Liver (tissue), 9 donors: ENCODE measurements around the gene FLOT1. TPM values are rescaled to one million over a fixed set of nuclear protein-coding genes. Genes with fewer than 3 reads are reported as not detected.

Source experiments
- DNase-seq: peaks from one replicate; pipeline ENCODE4 v3.0.0-alpha.2; 2017; ENCODE audit warnings: low spot score
- H3K27ac ChIP-seq, 2 donors: one replicate each; pipeline ENCODE4 v1.7.0; 2013; ENCODE audit warnings: inconsistent platforms in 2 of 2, low read length in 2 of 2, control low read depth in 1 of 2, low read depth in 1 of 2, mild to moderate bottlenecking in 1 of 2
- H3K27me3 ChIP-seq, 4 donors: one replicate each; pipeline versions ENCODE4 v1.6.1 to v1.7.0; 2013; ENCODE audit warnings: low read length in 3 of 4, inconsistent platforms in 1 of 4, mild to moderate bottlenecking in 1 of 4, moderate library complexity in 1 of 4; ENCODE audit not compliant: control insufficient read depth in 4 of 4, insufficient read depth in 4 of 4
- H3K36me3 ChIP-seq, 4 donors: one replicate each; pipeline versions ENCODE4 v1.6.1 to v1.7.0; 2013; ENCODE audit warnings: low read length in 3 of 4, mild to moderate bottlenecking in 3 of 4, low read depth in 1 of 4, moderate library complexity in 1 of 4; ENCODE audit not compliant: control insufficient read depth in 4 of 4, insufficient read depth in 3 of 4
- H3K4me1 ChIP-seq, 4 donors: one replicate each; pipeline versions ENCODE4 v1.6.1 to v1.7.0; 2013; ENCODE audit warnings: low read length in 3 of 4, mild to moderate bottlenecking in 3 of 4, moderate library complexity in 1 of 4; ENCODE audit not compliant: control insufficient read depth in 4 of 4, insufficient read depth in 4 of 4
- H3K4me3 ChIP-seq, 3 donors: one replicate each; pipeline versions ENCODE4 v1.6.1 to v1.7.0; 2013; ENCODE audit warnings: low read length in 3 of 3, control low read depth in 1 of 3, low read depth in 1 of 3, mild to moderate bottlenecking in 1 of 3
- H3K9ac ChIP-seq, 2 donors: one replicate each; pipeline ENCODE4 v1.7.0; 2013; ENCODE audit warnings: low read length in 2 of 2, mild to moderate bottlenecking in 2 of 2, moderate library complexity in 2 of 2, control low read depth in 1 of 2, low read depth in 1 of 2
- H3K9me3 ChIP-seq, 4 donors: one replicate each; pipeline versions ENCODE4 v1.6.1 to v1.7.0; 2013; ENCODE audit warnings: low read length in 3 of 4; ENCODE audit not compliant: control insufficient read depth in 4 of 4
- EGR1 ChIP-seq, 2 donors: IDR thresholded peaks; 2 replicates each; pipeline ENCODE4 v1.6.1; 2016 to 2018; ENCODE audit warnings: antibody characterized with exemption in 2 of 2, low read depth in 2 of 2
- FOXA1 ChIP-seq: IDR thresholded peaks from 2 replicates; pipeline ENCODE4 v1.6.1; 2016; ENCODE audit warnings: antibody characterized with exemption
- FOXA2 ChIP-seq: IDR thresholded peaks from 2 replicates; pipeline ENCODE4 v1.6.1; 2016; ENCODE audit warnings: antibody characterized with exemption
- GABPA ChIP-seq, 2 donors: IDR thresholded peaks in 1 of 2; conservative IDR thresholded peaks in 1 of 2; 2 replicates each; pipeline ENCODE4 v1.6.1; 2016; ENCODE audit warnings: antibody characterized with exemption in 2 of 2, mild to moderate bottlenecking in 1 of 2, moderate library complexity in 1 of 2
- HNF4A ChIP-seq, 2 donors: conservative IDR thresholded peaks; 2 replicates each; pipeline ENCODE4 v1.6.1; 2016; ENCODE audit warnings: antibody characterized with exemption in 2 of 2, mild to moderate bottlenecking in 2 of 2
- HNF4G ChIP-seq: IDR thresholded peaks from 2 replicates; pipeline ENCODE4 v1.6.1; 2016; ENCODE audit warnings: antibody characterized with exemption
- JUND ChIP-seq, 2 donors: IDR thresholded peaks; 2 replicates each; pipeline ENCODE4 v1.6.1; 2016; ENCODE audit warnings: antibody characterized with exemption in 2 of 2
- NR2F2 ChIP-seq: IDR thresholded peaks from 2 replicates; pipeline ENCODE4 v1.6.1; 2016; ENCODE audit warnings: antibody characterized with exemption
- RAD21 ChIP-seq, 2 donors: IDR thresholded peaks; 2 replicates each; pipeline ENCODE4 v1.6.1; 2016; ENCODE audit warnings: antibody characterized with exemption in 2 of 2, mild to moderate bottlenecking in 2 of 2
- RXRA ChIP-seq, 2 donors: IDR thresholded peaks; 2 replicates each; pipeline ENCODE4 v1.6.1; 2017 to 2018; ENCODE audit warnings: antibody characterized with exemption in 2 of 2, mild to moderate bottlenecking in 1 of 2
- SP1 ChIP-seq: IDR thresholded peaks from 2 replicates; pipeline ENCODE4 v1.6.1; 2018; ENCODE audit warnings: antibody characterized with exemption, mild to moderate bottlenecking
- TAF1 ChIP-seq: conservative IDR thresholded peaks from 2 replicates; pipeline ENCODE4 v1.6.1; 2016; ENCODE audit warnings: antibody characterized with exemption, mild to moderate bottlenecking
- YY1 ChIP-seq: IDR thresholded peaks from 2 replicates; pipeline ENCODE4 v1.6.1; 2016; ENCODE audit warnings: antibody characterized with exemption, mild to moderate bottlenecking
- WGBS: extraction: QIAGEN DNeasy Blood & Tissue Kit; methylation state at CpG from one replicate; pipeline ENCODE4 v1.1.7; 2013; 5-methylcytosine and 5-hydroxymethylcytosine counted together
- polyA plus RNA-seq, 2 donors: library from polyadenylated mRNA; stranded (reverse) in 1 of 2; unstranded in 1 of 2; fragments of 200-250 nt in 1 of 2; fragments of >200 nt in 1 of 2; fragmentation: Nextera tagmentation in 1 of 2; extraction: Ambion mirVana in 1 of 2; gene quantifications; one replicate each; pipeline versions ENCODE4 v1.2.1 to v1.2.3, GENCODE V29; 2013 to 2015
- total RNA-seq, 2 donors: library from RNA; depleted of rRNA; stranded (reverse); fragments of >200 nt; gene quantifications; one replicate each; pipeline ENCODE4 v1.2.3, GENCODE V29; 2014
- TF ChIP-seq, protein P1 (sequence below): IDR thresholded peaks from 2 replicates; pipeline ENCODE4 v1.6.1; 2016; ENCODE audit warnings: antibody characterized with exemption
- TF ChIP-seq, protein P2 (sequence below): IDR thresholded peaks from 2 replicates; pipeline ENCODE4 v1.6.1; 2016; ENCODE audit warnings: antibody characterized with exemption, mild to moderate bottlenecking
- TF ChIP-seq, protein P3 (sequence below): fragments of 150-350 bp; IDR thresholded peaks from 2 replicates; pipeline ENCODE4 v1.5.1; 2017; ENCODE audit warnings: improper control_type of control experiment, low read depth, low read length; ENCODE audit not compliant: missing input control
- TF ChIP-seq, protein P4 (sequence below): IDR thresholded peaks from 2 replicates; pipeline ENCODE4 v1.6.1; 2016; ENCODE audit warnings: antibody characterized with exemption
- TF ChIP-seq, protein P5 (sequence below): IDR thresholded peaks from 2 replicates; pipeline ENCODE4 v1.6.1; 2016; ENCODE audit warnings: antibody characterized with exemption
- donor health status: healthy.
- donor health status: healthy.
- donor health status: healthy.
- donor health status: healthy.
- donor health status: healthy.

The FLOT1 gene
- total and polyA plus RNA-seq, 4 donors: 38.6 to 99.8 (median 59.5) TPM

DNA sequence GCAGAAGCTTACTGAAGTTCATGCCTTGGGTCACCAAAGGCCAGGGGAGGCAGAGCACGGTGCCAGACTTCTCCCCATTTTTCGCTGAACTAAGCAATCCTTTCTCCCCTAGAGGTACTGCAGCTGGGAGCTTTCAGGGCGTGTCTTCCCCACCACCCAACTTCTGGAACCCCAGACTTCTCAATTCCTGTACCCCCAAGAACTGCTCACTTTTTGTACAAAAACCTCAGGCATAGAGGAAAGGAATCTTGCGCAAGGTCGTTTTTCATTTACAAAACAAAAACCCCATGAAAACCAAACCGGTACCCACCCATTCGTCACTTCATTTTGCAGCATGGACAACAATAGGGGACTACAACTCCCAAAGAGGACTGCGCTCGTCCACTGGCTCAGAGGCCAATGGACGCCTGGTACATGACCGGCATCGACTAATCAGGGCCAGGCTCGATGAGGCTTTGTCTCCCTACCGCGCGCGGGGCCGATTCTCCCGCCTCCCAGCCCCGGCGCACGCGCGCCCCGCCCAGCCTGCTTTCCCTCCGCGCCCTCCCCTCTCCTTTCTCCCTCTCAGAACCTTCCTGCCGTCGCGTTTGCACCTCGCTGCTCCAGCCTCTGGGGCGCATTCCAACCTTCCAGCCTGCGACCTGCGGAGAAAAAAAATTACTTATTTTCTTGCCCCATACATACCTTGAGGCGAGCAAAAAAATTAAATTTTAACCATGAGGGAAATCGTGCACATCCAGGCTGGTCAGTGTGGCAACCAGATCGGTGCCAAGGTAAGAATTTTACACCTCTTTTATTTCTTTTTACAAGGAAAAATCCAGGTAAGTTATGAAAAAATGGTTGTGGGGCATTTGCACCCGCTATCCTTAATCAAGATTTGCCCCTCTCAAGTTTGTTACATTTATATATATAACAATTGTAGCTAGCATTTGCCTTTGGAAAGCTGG lies 22.4 kb downstream of the FLOT1 start, which contains the start of gene TUBB:
TUBB (plus strand) TSS at position 562 of the 947 bp plus-strand sequence; CDS start at position 717, 155 bp downstream.
- TF ChIP-seq SP1 (peak; percentile 68), HNF4A (conservative IDR thresholded peaks at IDR 0.05) (peak in 1 of 2 donors; percentile 10), TAF1 (peak; percentile 98), RXRA (IDR thresholded peaks at IDR 0.05) (peak in 1 of 2 donors; percentile 41), YY1 (peak; percentile 96), EGR1 (IDR thresholded peaks at IDR 0.05; ENCODE audit: low read depth in 2 of 2) (no peak), NR2F2 (peak; percentile 31), JUND (IDR thresholded peaks at IDR 0.05) (no peak), FOXA2 (no peak), RAD21 (IDR thresholded peaks at IDR 0.05) (peak; percentile 4 to 40), FOXA1 (no peak), GABPA (IDR thresholded peaks at IDR 0.05 in 1 of 2, conservative IDR thresholded peaks at IDR 0.05 in 1 of 2) (peak in 1 of 2 donors; percentile 22), HNF4G (no peak)
- TF ChIP-seq, protein P1, sequence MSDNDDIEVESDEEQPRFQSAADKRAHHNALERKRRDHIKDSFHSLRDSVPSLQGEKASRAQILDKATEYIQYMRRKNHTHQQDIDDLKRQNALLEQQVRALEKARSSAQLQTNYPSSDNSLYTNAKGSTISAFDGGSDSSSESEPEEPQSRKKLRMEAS: peak; percentile 48
- TF ChIP-seq, protein P2, sequence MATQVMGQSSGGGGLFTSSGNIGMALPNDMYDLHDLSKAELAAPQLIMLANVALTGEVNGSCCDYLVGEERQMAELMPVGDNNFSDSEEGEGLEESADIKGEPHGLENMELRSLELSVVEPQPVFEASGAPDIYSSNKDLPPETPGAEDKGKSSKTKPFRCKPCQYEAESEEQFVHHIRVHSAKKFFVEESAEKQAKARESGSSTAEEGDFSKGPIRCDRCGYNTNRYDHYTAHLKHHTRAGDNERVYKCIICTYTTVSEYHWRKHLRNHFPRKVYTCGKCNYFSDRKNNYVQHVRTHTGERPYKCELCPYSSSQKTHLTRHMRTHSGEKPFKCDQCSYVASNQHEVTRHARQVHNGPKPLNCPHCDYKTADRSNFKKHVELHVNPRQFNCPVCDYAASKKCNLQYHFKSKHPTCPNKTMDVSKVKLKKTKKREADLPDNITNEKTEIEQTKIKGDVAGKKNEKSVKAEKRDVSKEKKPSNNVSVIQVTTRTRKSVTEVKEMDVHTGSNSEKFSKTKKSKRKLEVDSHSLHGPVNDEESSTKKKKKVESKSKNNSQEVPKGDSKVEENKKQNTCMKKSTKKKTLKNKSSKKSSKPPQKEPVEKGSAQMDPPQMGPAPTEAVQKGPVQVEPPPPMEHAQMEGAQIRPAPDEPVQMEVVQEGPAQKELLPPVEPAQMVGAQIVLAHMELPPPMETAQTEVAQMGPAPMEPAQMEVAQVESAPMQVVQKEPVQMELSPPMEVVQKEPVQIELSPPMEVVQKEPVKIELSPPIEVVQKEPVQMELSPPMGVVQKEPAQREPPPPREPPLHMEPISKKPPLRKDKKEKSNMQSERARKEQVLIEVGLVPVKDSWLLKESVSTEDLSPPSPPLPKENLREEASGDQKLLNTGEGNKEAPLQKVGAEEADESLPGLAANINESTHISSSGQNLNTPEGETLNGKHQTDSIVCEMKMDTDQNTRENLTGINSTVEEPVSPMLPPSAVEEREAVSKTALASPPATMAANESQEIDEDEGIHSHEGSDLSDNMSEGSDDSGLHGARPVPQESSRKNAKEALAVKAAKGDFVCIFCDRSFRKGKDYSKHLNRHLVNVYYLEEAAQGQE: peak; percentile 80
- TF ChIP-seq, protein P3, sequence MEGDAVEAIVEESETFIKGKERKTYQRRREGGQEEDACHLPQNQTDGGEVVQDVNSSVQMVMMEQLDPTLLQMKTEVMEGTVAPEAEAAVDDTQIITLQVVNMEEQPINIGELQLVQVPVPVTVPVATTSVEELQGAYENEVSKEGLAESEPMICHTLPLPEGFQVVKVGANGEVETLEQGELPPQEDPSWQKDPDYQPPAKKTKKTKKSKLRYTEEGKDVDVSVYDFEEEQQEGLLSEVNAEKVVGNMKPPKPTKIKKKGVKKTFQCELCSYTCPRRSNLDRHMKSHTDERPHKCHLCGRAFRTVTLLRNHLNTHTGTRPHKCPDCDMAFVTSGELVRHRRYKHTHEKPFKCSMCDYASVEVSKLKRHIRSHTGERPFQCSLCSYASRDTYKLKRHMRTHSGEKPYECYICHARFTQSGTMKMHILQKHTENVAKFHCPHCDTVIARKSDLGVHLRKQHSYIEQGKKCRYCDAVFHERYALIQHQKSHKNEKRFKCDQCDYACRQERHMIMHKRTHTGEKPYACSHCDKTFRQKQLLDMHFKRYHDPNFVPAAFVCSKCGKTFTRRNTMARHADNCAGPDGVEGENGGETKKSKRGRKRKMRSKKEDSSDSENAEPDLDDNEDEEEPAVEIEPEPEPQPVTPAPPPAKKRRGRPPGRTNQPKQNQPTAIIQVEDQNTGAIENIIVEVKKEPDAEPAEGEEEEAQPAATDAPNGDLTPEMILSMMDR: peak; percentile 14
- TF ChIP-seq, protein P4, sequence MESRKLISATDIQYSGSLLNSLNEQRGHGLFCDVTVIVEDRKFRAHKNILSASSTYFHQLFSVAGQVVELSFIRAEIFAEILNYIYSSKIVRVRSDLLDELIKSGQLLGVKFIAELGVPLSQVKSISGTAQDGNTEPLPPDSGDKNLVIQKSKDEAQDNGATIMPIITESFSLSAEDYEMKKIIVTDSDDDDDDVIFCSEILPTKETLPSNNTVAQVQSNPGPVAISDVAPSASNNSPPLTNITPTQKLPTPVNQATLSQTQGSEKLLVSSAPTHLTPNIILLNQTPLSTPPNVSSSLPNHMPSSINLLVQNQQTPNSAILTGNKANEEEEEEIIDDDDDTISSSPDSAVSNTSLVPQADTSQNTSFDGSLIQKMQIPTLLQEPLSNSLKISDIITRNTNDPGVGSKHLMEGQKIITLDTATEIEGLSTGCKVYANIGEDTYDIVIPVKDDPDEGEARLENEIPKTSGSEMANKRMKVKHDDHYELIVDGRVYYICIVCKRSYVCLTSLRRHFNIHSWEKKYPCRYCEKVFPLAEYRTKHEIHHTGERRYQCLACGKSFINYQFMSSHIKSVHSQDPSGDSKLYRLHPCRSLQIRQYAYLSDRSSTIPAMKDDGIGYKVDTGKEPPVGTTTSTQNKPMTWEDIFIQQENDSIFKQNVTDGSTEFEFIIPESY: no peak
- TF ChIP-seq, protein P5, sequence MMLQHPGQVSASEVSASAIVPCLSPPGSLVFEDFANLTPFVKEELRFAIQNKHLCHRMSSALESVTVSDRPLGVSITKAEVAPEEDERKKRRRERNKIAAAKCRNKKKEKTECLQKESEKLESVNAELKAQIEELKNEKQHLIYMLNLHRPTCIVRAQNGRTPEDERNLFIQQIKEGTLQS: no peak
- no peaks in the 10 kb centered on the region for H3K27me3 ChIP-seq
- WGBS: under 1% methylated on average over 38 of the region's 38 CpGs
- H3K4me1 ChIP-seq: peaks cover 4 to 42% (median 34%) of the 10 kb centered on the region in 4 donors
- H3K9ac ChIP-seq: peak within 1 kb of the TSS; percentile 95 to 99
- peak; percentile 93 for DNase-seq
- H3K9me3 ChIP-seq: no peaks in the 10 kb centered on the region
- peak within 1 kb of the TSS; percentile 79 to 94 (median 93) for H3K4me3 ChIP-seq
- peaks cover 6 to 24% (median 19%) of the 10 kb centered on the region in 4 donors for H3K36me3 ChIP-seq
- H3K27ac ChIP-seq: peak within 1 kb of the TSS; percentile 90 to 96
